GM21723 (cell line): ENCODE measurements around the gene PATZ1.
"Not testable (repeated sequence)": the region's sequence is repeated elsewhere in the genome, so short reads cannot be mapped to it uniquely, and the experiment has no call there.

Experiments used
- ATAC-seq: cut with Tn5 transposase; IDR thresholded peaks from one replicate; pipeline ENCODE4 v1.9.1; 2021; ENCODE audit warnings: mild to moderate bottlenecking, moderate library complexity; ENCODE audit not compliant: unreplicated experiment

PATZ1 gene, protein sequence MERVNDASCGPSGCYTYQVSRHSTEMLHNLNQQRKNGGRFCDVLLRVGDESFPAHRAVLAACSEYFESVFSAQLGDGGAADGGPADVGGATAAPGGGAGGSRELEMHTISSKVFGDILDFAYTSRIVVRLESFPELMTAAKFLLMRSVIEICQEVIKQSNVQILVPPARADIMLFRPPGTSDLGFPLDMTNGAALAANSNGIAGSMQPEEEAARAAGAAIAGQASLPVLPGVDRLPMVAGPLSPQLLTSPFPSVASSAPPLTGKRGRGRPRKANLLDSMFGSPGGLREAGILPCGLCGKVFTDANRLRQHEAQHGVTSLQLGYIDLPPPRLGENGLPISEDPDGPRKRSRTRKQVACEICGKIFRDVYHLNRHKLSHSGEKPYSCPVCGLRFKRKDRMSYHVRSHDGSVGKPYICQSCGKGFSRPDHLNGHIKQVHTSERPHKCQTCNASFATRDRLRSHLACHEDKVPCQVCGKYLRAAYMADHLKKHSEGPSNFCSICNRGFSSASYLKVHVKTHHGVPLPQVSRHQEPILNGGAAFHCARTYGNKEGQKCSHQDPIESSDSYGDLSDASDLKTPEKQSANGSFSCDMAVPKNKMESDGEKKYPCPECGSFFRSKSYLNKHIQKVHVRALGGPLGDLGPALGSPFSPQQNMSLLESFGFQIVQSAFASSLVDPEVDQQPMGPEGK

DNA sequence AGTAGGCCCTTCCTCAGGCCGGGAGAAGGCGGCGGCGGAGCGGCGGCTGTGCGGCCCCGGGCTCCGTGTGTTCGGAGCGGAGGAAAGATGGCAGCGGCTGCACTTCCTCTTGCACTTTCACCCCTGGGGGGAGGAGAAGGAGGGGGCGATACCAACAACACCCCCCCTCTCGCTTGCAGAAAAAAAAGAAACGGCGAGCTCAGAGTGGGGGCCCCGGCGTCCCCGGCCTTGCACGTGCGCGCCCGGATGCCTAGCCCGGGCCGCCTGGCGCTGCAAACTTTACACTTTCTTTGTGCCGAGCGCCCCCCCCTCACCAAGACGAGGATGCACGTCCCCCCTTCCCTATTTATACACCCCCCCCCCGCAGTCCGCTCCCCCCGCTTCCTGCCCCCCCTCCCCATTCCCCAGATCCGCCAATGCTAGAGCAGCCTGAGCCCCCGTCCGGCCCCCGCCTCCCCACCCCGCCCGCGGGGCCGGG, at the start of gene PATZ1:
Gene PATZ1 (minus strand): TSS at position 92 of the 478 bp plus-strand sequence. CDS start 744 bp downstream, outside the sequence.
- ATAC-seq: peak; percentile 28

- ATAC-seq: no peak
Observed at GRCh38 chr22:31394326-31394725, 48.2 kb upstream of the PATZ1 start.

- no peak for ATAC-seq
Observed at GRCh38 chr22:31393893-31394292, 47.7 kb upstream of the PATZ1 start.

GRCh38 chr22:31378651-31379050, 32.5 kb upstream of the PATZ1 start:
- ATAC-seq: not testable (repeated sequence)

DNA sequence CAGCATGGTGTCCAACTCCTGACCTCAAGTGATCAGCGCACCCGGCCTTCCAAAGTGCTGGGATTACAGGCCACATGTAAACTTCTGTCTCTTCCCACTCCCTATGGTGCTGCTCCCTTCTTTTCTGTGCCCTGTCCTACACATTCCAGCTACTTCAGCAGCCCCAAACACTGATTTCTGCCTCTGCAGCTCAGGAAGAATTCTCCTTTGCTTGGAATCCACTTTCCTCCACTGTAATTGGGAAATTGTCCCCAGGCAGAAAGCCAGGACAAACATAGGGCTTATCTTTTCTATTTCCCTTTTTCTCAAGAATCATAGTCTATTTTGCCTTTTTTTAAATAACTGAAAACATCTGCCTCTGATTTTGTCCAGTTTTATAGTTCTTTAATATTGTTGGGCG, 32.0 kb upstream of the PATZ1 start:
- no peak for ATAC-seq

- no peak for ATAC-seq
Observed at GRCh38 chr22:31377612-31378011, 31.5 kb upstream of the PATZ1 start.

DNA sequence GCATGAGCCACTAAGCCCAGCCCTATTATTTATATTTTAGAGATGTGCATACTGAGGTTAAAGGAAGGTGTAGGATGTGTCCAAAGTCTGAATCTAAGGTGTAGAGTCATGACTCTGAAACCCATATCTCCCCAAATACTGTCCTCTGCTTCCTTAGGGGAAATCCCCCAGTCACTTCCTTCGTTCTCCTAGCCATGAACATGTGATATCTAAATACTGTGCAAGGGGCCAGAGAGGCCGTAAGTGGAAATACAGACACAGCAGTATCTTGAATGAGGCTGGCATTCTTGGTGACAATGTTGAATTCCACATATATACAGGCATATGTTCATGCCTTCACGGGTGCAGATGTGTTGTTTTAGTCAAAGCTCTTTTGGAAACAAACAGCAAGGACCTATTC, 21.3 kb upstream of the PATZ1 start:
- no peak for ATAC-seq

GRCh38 chr22:31363885-31364465, 17.8 kb upstream of the PATZ1 start:
- ATAC-seq: no peak

DNA sequence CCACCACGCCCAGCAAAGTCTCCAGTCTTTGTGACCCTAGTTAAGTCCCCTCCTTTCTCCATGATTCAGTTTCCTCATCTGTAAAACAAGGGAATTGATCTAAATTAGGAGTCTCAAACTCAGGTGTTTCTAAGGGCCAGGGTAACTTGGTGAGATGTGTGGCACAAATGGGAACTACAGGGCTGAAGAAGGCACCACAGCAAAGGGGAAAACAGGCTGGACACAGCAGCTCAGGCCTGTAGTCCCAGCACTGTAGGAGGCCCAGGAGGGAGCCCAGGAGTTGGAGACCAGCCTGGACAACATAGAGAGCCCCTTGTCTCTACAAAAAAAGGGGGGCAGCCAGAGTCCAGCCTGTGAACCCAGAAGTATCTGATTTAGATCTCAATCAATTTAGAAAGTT, 15.6 kb upstream of the PATZ1 start:
- ATAC-seq: no peak

- ATAC-seq: no peak
Observed at GRCh38 chr22:31360029-31360428, 13.9 kb upstream of the PATZ1 start.

DNA sequence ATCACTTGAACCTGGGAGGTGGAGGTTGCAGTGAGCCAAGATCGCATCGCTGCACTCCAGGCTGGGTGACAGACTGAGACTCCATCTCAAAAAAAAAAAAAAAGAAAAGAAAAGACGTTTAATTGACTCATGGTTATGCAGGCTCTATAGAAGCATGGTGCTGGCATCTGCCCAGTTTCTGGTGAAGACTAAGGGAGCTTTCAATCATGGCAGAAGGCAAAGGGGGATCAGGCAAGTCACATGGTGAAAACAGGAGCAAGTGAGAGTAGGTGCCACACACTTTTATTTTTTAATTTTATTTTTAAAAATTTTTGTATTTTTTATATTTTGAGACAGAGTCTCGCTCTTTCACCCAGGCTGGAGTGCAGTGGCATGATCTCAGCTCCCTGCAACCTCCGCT, 8.4 kb upstream of the PATZ1 start:
- no peak for ATAC-seq

GRCh38 chr22:31350410-31350863, 4.3 kb upstream of the PATZ1 start:
- no peak for ATAC-seq

DNA sequence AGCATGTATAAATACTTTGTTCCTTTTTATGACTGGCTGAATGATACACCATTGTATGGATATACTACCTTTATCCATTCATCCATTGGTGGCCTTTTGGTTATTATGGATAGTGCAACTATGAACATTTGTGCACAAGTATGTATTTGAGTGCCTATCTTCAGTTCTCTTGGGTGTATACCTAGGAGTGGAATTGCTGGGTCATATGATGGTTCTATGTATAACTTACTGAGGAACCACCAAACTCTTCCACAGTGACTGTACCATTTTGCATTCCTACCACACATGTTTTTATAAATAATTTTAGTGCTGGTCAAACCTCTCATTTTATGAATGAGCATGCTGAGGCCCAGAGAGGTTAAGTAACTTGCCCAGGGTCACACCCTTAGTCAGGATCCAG, 3.8 kb upstream of the PATZ1 start:
- no peak for ATAC-seq

GRCh38 chr22:31348766-31349165, 2.6 kb upstream of the PATZ1 start:
- no peak for ATAC-seq

DNA sequence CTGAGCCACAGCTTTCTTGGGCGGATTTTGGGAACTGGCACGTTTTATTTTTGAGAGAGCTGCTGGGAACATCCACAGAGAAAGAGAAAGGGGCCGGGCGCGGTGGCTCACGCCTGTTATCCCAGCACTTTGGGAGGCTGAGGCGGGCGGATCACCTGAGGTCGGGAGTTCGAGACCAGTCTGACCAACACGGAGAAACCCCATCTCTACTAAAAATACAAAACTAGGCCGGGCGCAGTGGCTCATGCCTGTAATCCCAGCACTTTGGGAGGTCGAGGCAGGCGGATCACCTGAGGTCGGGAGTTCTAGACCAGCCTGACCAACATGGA, 1.8 kb upstream of the PATZ1 start:
- not testable (repeated sequence) for ATAC-seq

- ATAC-seq: no peak
Observed at GRCh38 chr22:31347251-31348008, 1.3 kb upstream of the PATZ1 start.

DNA sequence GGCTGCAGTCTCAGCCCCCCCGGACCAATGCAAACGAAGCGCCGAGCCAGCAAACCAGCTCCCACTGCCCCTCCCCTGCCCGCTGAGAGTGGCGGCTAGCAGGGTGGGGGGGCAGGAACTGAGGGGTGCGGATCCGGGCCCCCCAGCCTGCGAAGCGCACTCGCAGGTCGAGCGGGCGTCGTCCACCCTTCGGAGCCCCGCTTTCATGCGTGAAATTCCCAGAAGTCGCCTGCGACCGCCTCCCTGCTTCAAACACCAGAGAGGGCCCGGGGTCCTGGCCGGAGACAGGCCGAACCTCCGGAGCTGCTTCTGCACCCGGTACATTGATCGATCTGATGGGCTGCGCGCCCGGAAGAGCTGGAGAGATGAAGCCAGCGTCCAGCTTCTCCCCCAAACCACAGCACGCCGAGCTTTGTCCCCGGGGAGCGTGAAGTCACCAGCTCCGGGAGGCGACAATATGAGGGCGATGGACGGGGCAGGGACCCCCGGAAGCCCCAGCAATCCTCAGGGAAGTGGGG, 646 bp upstream of the PATZ1 start:
- no peak for ATAC-seq

DNA sequence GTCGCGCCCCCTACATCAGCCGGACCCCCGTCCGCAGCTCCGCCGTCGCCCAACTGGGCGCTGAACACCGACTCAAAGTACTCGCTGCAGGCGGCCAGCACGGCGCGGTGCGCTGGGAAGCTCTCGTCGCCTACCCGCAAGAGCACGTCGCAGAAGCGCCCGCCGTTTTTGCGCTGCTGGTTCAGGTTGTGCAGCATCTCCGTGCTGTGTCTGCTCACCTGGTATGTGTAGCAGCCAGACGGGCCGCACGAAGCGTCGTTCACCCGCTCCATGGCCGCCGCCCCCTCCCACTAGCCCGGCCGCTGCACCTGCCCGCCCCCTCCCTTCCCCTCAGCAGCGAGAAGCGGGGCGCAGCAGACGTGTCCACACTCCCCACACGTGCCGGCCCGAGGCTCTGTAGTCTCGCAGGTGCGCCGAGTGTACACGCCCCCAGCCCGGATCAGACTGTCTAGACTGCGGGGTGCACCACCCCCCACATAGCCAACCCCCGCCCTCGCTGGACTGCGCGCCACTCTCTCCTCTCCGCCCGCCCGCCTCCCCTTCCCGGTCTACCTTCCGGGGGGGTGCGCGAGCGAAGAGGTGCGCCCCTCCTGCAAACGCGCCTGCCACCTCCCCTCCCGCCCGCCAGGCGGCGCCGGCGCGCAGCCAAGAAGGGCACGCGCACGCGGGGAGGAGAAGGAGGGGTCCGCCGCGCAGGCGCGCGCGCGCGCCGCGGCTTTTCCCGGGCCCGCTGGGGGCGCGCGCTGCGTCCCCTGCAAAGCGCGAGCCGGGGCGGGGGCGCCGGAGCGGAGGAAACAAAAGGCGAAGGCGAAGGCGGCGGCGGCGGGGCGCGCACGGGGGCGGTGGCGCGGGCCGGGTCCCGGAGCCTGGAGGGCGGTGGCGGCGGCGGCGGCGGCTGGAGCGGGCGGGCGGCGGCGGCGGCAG, 553 bp downstream of the PATZ1 start:
- peak; percentile 38 for ATAC-seq

- no peak for ATAC-seq
Observed at GRCh38 chr22:31344578-31345330, 1.4 kb downstream of the PATZ1 start.
